Smooth muscle cell (in vitro differentiated cells): ENCODE data around the gene LCN2. TPM values are rescaled to one million over a fixed set of nuclear protein-coding genes. Genes with fewer than 3 reads are reported as not detected.
"Not testable (repeated sequence)": the region's sequence is repeated elsewhere in the genome, so short reads cannot be mapped to it uniquely, and the experiment has no call there.

Source experiments
- DNase-seq: peaks from one replicate; lab custom pipeline; 2025; ENCODE audit not compliant: unreplicated experiment; lab: John Stamatoyannopoulos, UW
- H2AFZ ChIP-seq: fragments of 200-600 bp; sonication (generic); 2 replicates; pipeline ENCODE4 v1.6.0; 2016; ENCODE audit warnings: antibody characterized with exemption, low read depth, mild to moderate bottlenecking
- H3F3A ChIP-seq: fragments of 200-600 bp; sonication (generic); 2 replicates; pipeline ENCODE4 v1.6.0; 2017; ENCODE audit warnings: antibody characterized with exemption, low read depth
- H3K27ac ChIP-seq: fragments of 200-600 bp; sonication (generic); 2 replicates; pipeline ENCODE4 v1.5.1; 2016; ENCODE audit warnings: low read depth, mild to moderate bottlenecking
- H3K27me3 ChIP-seq: fragments of 200-600 bp; sonication (generic); 2 replicates; pipeline ENCODE4 v1.6.1; 2016; ENCODE audit warnings: low read depth, mild to moderate bottlenecking
- H3K36me3 ChIP-seq: fragments of 200-600 bp; sonication (generic); 2 replicates; pipeline ENCODE4 v1.5.1; 2016; ENCODE audit warnings: low read depth
- H3K4me1 ChIP-seq: fragments of 200-600 bp; sonication (generic); 2 replicates; pipeline ENCODE4 v1.5.1; 2016; ENCODE audit warnings: low read depth
- H3K4me2 ChIP-seq: fragments of 200-600 bp; sonication (generic); 2 replicates; pipeline ENCODE4 v1.6.0; 2016; ENCODE audit warnings: mild to moderate bottlenecking
- H3K4me3 ChIP-seq: fragments of 200-600 bp; sonication (generic); 2 replicates; pipeline ENCODE4 v1.5.1; 2016; ENCODE audit warnings: mild to moderate bottlenecking
- H3K79me2 ChIP-seq: fragments of 200-600 bp; sonication (generic); 2 replicates; pipeline ENCODE4 v1.6.0; 2016; ENCODE audit warnings: low read depth, mild to moderate bottlenecking
- H3K9ac ChIP-seq: fragments of 200-600 bp; sonication (generic); 2 replicates; pipeline ENCODE4 v1.6.0; 2016; ENCODE audit warnings: low read depth
- H3K9me3 ChIP-seq: fragments of 200-600 bp; sonication (generic); replicated peaks from 2 replicates; pipeline ENCODE4 v1.5.1; 2016; ENCODE audit warnings: low read depth
- H4K20me1 ChIP-seq: fragments of 200-600 bp; sonication (generic); 2 replicates; pipeline ENCODE4 v1.6.0; 2016; ENCODE audit warnings: low read depth
- CTCF ChIP-seq: fragments of 200-600 bp; sonication (generic); IDR thresholded peaks from 2 replicates; pipeline ENCODE4 v1.5.1; 2017; ENCODE audit warnings: borderline replicate concordance, mild to moderate bottlenecking, antibody characterized with exemption; ENCODE audit not compliant: insufficient read depth, poor library complexity, severe bottlenecking
- WGBS: methylation state at CpG from one replicate; pipeline ENCODE4 v1.1.7; 2016; ENCODE audit warnings: low lambda C conversion rate; 5-methylcytosine and 5-hydroxymethylcytosine counted together
- polyA plus RNA-seq: library from polyadenylated mRNA; unstranded; fragments of >200 nt; fragmentation: Nextera tagmentation; extraction: Ambion mirVana; gene quantifications from 2 replicates; pipeline ENCODE4 v1.2.1, GENCODE V29; 2016
- total RNA-seq: library from RNA; depleted of rRNA; stranded (reverse); fragments of >200 nt; gene quantifications from 2 replicates; pipeline ENCODE4 v1.2.3, GENCODE V29; 2014

LCN2 gene
- total and polyA plus RNA-seq, 2 experiments from 2014 or later: not detected

DNA sequence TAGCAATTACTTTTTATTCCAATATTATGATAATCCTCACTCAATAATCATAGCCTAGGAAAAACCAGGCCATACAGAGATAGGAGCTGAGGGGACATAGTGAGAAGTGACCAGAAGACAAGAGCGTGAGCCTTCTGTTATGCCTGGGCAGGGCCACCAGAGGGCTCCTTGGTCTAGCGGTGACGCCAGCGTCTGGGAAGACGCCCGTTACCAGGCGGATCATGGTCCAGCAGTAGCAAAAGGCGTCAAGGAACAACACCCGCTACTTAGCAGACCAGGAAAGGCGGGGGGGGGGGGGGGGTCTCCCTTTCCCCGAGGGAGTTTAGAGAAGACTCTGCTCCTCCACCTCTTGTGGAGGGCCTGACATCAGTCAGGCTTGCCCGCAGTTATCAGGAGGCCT is 32.2 kb downstream of the LCN2 start:
- not testable (repeated sequence) for H3K9me3 ChIP-seq, H3K9ac ChIP-seq, H3K4me3 ChIP-seq, H3F3A ChIP-seq, H3K27me3 ChIP-seq, DNase-seq, H4K20me1 ChIP-seq, H3K27ac ChIP-seq, H3K4me1 ChIP-seq, H3K4me2 ChIP-seq, H2AFZ ChIP-seq, H3K79me2 ChIP-seq
- peak; percentile 51 for TF ChIP-seq CTCF
- WGBS: 24% methylated on average over 12 of the region's 12 CpGs
- peaks cover 10% of the 10 kb centered on the region for H3K36me3 ChIP-seq

DNA sequence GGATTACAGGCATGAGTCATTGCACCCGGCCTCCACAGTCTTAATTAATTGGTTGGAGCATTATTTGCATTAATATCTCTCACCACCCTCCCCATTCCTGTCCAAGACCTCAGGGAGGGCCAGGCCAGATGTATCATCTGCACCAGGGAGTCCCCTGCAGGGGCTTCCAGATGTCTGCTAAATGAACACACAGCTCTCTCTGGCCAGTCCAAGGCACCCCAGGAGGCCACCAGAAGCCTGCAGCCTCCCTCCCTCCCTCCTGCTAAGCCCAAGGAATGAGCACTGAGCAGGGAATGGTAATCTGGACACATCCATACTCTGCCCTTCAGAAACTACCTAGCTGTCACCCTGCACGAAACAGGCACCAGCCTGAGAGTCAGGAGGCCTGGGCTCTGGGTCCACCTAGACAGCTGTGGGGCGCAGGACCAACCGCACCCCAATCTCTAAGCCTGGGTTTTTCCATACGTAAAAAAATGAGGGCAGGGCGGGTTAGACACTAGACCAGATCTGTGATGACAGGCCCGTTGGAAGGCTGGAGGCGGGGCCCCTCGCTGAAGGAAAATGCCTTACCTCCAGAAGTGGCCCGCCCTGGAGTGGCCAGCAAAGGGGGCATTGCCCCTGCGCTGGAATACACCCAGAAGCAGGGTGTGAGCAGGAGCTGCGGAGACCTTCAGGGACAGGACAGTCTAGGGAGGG is 33.8 kb downstream of the LCN2 start:
- no peaks in the 10 kb centered on the region for H3K27me3 ChIP-seq
- DNase-seq: no peak
- H3K27ac ChIP-seq: no peak overlapping the region
- H4K20me1 ChIP-seq: no peaks in the 10 kb centered on the region
- H3K9me3 ChIP-seq: no peaks in the 10 kb centered on the region
- H3K9ac ChIP-seq: no peak overlapping the region
- no peaks in the 10 kb centered on the region for H3K4me1 ChIP-seq
- TF ChIP-seq CTCF: no peak
- no peak overlapping the region for H2AFZ ChIP-seq
- H3K36me3 ChIP-seq: peaks cover 10% of the 10 kb centered on the region
- 93% methylated on average over 12 of the region's 12 CpGs for WGBS
- no peaks in the 10 kb centered on the region for H3F3A ChIP-seq
- H3K79me2 ChIP-seq: no peaks in the 10 kb centered on the region
- H3K4me3 ChIP-seq: no peak overlapping the region
- H3K4me2 ChIP-seq: no peak overlapping the region

- Histone ChIP-seq H3K9ac (no peak overlapping the region), H3K27me3 (no peaks in the 10 kb centered on the region), H3K4me2 (no peak overlapping the region), H3K36me3 (no peaks in the 10 kb centered on the region), H3K27ac (no peak overlapping the region), H3F3A (no peaks in the 10 kb centered on the region), H2AFZ (no peak overlapping the region), H4K20me1 (no peaks in the 10 kb centered on the region), H3K4me3 (no peak overlapping the region), H3K79me2 (peaks cover 15% of the 10 kb centered on the region), H3K4me1 (no peaks in the 10 kb centered on the region), H3K9me3 (no peaks in the 10 kb centered on the region)
- no peak for DNase-seq
- TF ChIP-seq CTCF: no peak
- WGBS: 71% methylated on average over 11 of the region's 11 CpGs
Measured at GRCh38 chr9:128185979-128186965, 37.0 kb downstream of the LCN2 start.
